SK-N-SH (cell line): Measurements from ENCODE around the gene P2RY12. TPM values are rescaled to one million over a fixed set of nuclear protein-coding genes. Genes with fewer than 3 reads are reported as not detected.

Source experiments
- CTCF ChIA-PET: fragments of 300-600, 350-600 bp; formaldehyde crosslinking; extraction: SDS; loops from one replicate; lab custom pipeline; 2021; lab: Yijun Ruan, JAX
- POLR2A ChIA-PET: fragments of 350-600 bp; sonication (Branson Sonifier 250); formaldehyde crosslinking; extraction: SDS; loops from one replicate; lab custom pipeline; 2020; ENCODE audit warnings: antibody characterized with exemption, inconsistent platforms; lab: Yijun Ruan, JAX
- DNase-seq: peaks from one replicate; pipeline ENCODE4 v3.0.0; 2012
- H2AFZ ChIP-seq: fragments of 200-600 bp; sonication (generic); 2 replicates; pipeline ENCODE4 v1.8.1; 2016; ENCODE audit warnings: antibody characterized with exemption, mild to moderate bottlenecking, low read depth
- H3F3A ChIP-seq: fragments of 200-600 bp; sonication (generic); replicated peaks from 2 replicates; pipeline ENCODE3; 2016; ENCODE audit warnings: antibody characterized with exemption, mild to moderate bottlenecking; ENCODE audit not compliant: insufficient read depth
- H3K27ac ChIP-seq, 2 experiments: fragments of 200-500 bp in 1 of 2; fragments of 200-600 bp in 1 of 2; sonication (Bioruptor generic) in 1 of 2; sonication (generic), shearing (Covaris generic) in 1 of 2; 2 replicates each; pipeline versions ENCODE4 v1.5.1 to v1.6.1; 2014 to 2016; ENCODE audit warnings: low read depth in 2 of 2, inconsistent platforms in 1 of 2, low read length in 1 of 2, mild to moderate bottlenecking in 1 of 2, mixed read lengths in 1 of 2
- H3K27me3 ChIP-seq: fragments of 200-600 bp; sonication (generic), shearing (Covaris generic); 2 replicates; pipeline ENCODE4 v1.6.1; 2016; ENCODE audit warnings: mixed run types; ENCODE audit not compliant: insufficient read depth
- H3K36me3 ChIP-seq, 2 experiments: fragments of 200-500 bp in 1 of 2; fragments of 200-600 bp in 1 of 2; sonication (Bioruptor generic) in 1 of 2; sonication (generic) in 1 of 2; replicated peaks in 1 of 2; 2 replicates each; pipeline versions ENCODE3 to v1.5.1; 2014 to 2016; ENCODE audit warnings: low read length in 1 of 2, mild to moderate bottlenecking in 1 of 2; ENCODE audit not compliant: insufficient read depth in 2 of 2, control insufficient read depth in 1 of 2
- H3K4me1 ChIP-seq, 2 experiments: fragments of 200-500 bp in 1 of 2; fragments of 200-600 bp in 1 of 2; sonication (Bioruptor generic) in 1 of 2; sonication (generic), shearing (Covaris generic) in 1 of 2; 2 replicates each; pipeline versions ENCODE4 v1.5.1 to v1.6.1; 2014 to 2016; ENCODE audit warnings: low read depth in 1 of 2, low read length in 1 of 2, mixed run types in 1 of 2; ENCODE audit not compliant: insufficient read depth in 2 of 2, control insufficient read depth in 1 of 2
- H3K4me2 ChIP-seq: fragments of 200-600 bp; sonication (generic), shearing (Covaris generic); 2 replicates; pipeline ENCODE4 v1.6.1; 2017; ENCODE audit warnings: mixed run types
- H3K4me3 ChIP-seq, 2 experiments: fragments of 200-500 bp in 1 of 2; fragments of 200-600 bp in 1 of 2; sonication (Bioruptor generic) in 1 of 2; sonication (generic), shearing (Covaris generic) in 1 of 2; 2 replicates each; pipeline versions ENCODE4 v1.5.1 to v1.8.1; 2014 to 2016; ENCODE audit warnings: low read depth in 2 of 2, inconsistent platforms in 1 of 2, low read length in 1 of 2, mild to moderate bottlenecking in 1 of 2, mixed read lengths in 1 of 2, moderate library complexity in 1 of 2
- H3K79me2 ChIP-seq: fragments of 200-600 bp; sonication (generic); 2 replicates; pipeline ENCODE4 v1.8.1; 2017; ENCODE audit warnings: mild to moderate bottlenecking; ENCODE audit not compliant: insufficient read depth
- H3K9ac ChIP-seq: fragments of 200-600 bp; sonication (generic); 2 replicates; pipeline ENCODE4 v1.6.1; 2017; ENCODE audit warnings: mixed run types
- H3K9me2 ChIP-seq: fragments of 200-600 bp; sonication (generic); 2 replicates; pipeline ENCODE4 v1.6.1; 2017; ENCODE audit warnings: mixed run types
- H3K9me3 ChIP-seq: fragments of 200-600 bp; sonication (generic); 2 replicates; pipeline ENCODE4 v1.6.1; 2017; ENCODE audit warnings: mixed run types, mild to moderate bottlenecking, moderate library complexity
- H4K20me1 ChIP-seq: fragments of 200-600 bp; sonication (generic); 2 replicates; pipeline ENCODE4 v1.6.1; 2017; ENCODE audit warnings: mild to moderate bottlenecking, mixed run types; ENCODE audit not compliant: insufficient read depth
- CTCF ChIP-seq: fragments of 200-600 bp; sonication (generic); IDR thresholded peaks from 2 replicates; pipeline ENCODE4 v1.6.1; 2017; ENCODE audit warnings: antibody characterized with exemption, mild to moderate bottlenecking, moderate library complexity
- ELF1 ChIP-seq: IDR thresholded peaks from 2 replicates; pipeline ENCODE4 v1.4.0; 2012
- EP300 ChIP-seq, 2 experiments: IDR thresholded peaks; 2 replicates each; pipeline versions ENCODE4 v1.4.0 to v1.6.1; 2012; ENCODE audit warnings: borderline replicate concordance in 1 of 2, low read depth in 1 of 2, low read length in 1 of 2
- EZH2phosphoT487 ChIP-seq: fragments of 200-600 bp; sonication (generic); IDR thresholded peaks from 2 replicates; pipeline ENCODE4 v1.6.1; 2017; ENCODE audit warnings: low read depth, mixed run types, mild to moderate bottlenecking, antibody characterized with exemption, moderate library complexity, borderline replicate concordance
- FOSL2 ChIP-seq: IDR thresholded peaks from 2 replicates; pipeline ENCODE4 v1.4.0; 2012; ENCODE audit warnings: low read depth, mild to moderate bottlenecking, moderate library complexity, borderline replicate concordance
- FOXJ3 ChIP-seq: sonication (generic); formaldehyde crosslinking; IDR thresholded peaks from 2 replicates; pipeline ENCODE4 v1.5.1; 2020; ENCODE audit warnings: mild to moderate bottlenecking, missing genetic modification reagents
- GABPA ChIP-seq: IDR thresholded peaks from 2 replicates; pipeline ENCODE4 v1.4.0; 2012; ENCODE audit warnings: low read depth, mild to moderate bottlenecking
- GATA2 ChIP-seq: sonication (generic); formaldehyde crosslinking; IDR thresholded peaks from 2 replicates; pipeline ENCODE4 v1.5.0; 2020; ENCODE audit warnings: mild to moderate bottlenecking, missing genetic modification reagents
- JUND ChIP-seq: IDR thresholded peaks from 2 replicates; pipeline ENCODE4 v1.4.0; 2012
- MAX ChIP-seq: IDR thresholded peaks from 2 replicates; pipeline ENCODE4 v1.4.0; 2012; ENCODE audit warnings: low read depth
- MEF2A ChIP-seq: IDR thresholded peaks from 2 replicates; pipeline ENCODE4 v1.4.0; 2012; ENCODE audit warnings: low read depth, borderline replicate concordance
- MXI1 ChIP-seq: IDR thresholded peaks from 2 replicates; pipeline ENCODE4 v1.6.1; 2012; ENCODE audit warnings: mild to moderate bottlenecking, low read depth, low read length, improper control_type of control experiment
- NFIC ChIP-seq: IDR thresholded peaks from 2 replicates; pipeline ENCODE4 v1.4.0; 2012; ENCODE audit warnings: borderline replicate concordance
- NRF1 ChIP-seq: IDR thresholded peaks from 2 replicates; pipeline ENCODE4 v1.6.1; 2012; ENCODE audit warnings: low read depth, mild to moderate bottlenecking, low read length
- PBX3 ChIP-seq: IDR thresholded peaks from 2 replicates; pipeline ENCODE4; 2012
- POLR2AphosphoS5 ChIP-seq: IDR thresholded peaks from 2 replicates; pipeline ENCODE4 v1.6.1; 2012; ENCODE audit warnings: low read depth, low read length
- RAD21 ChIP-seq: IDR thresholded peaks from 2 replicates; pipeline ENCODE4 v1.6.1; 2012; ENCODE audit warnings: mild to moderate bottlenecking, low read length
- RCOR1 ChIP-seq: fragments of 150-350 bp; IDR thresholded peaks from 2 replicates; pipeline ENCODE4 v1.6.1; 2017; ENCODE audit warnings: antibody characterized with exemption, low read length
- TCF12 ChIP-seq: IDR thresholded peaks from 2 replicates; pipeline ENCODE4 v1.4.0; 2012
- TEAD4 ChIP-seq: IDR thresholded peaks from 2 replicates; pipeline ENCODE4 v1.4.0; 2012; ENCODE audit warnings: mild to moderate bottlenecking, borderline replicate concordance; ENCODE audit not compliant: insufficient read depth
- USF1 ChIP-seq: IDR thresholded peaks from 2 replicates; pipeline ENCODE4 v1.4.0; 2012; ENCODE audit warnings: low read depth, borderline replicate concordance
- USF2 ChIP-seq: fragments of 150-350 bp; IDR thresholded peaks from 2 replicates; pipeline ENCODE4 v1.6.1; 2017; ENCODE audit warnings: antibody characterized with exemption, low read length, low read depth, borderline replicate concordance
- WGBS: methylation state at CpG from one replicate; pipeline ENCODE4 v1.1.6; 2017; ENCODE audit warnings: low lambda C conversion rate; 5-methylcytosine and 5-hydroxymethylcytosine counted together
- polyA plus RNA-seq, 3 experiments: library from polyadenylated mRNA; depleted of rRNA; stranded (reverse); fragments of >200 nt; gene quantifications; 2 replicates each; pipeline ENCODE4 v1.2.3, GENCODE V29; 2012

P2RY12 gene
- polyA plus RNA-seq, 1 of the 3 experiments (the other 2 are of a cell fraction), result not detected

- no peaks in the 10 kb centered on the region; the same call in 1 of the 2 replicates for H3K27me3 ChIP-seq
- DNase-seq, result no peak
- POLR2A ChIA-PET, result no interaction called here
- WGBS, result 48% methylated on average over 2 of the region's 2 CpGs
- no peak overlapping the region for H3K9ac ChIP-seq
- H3F3A ChIP-seq, result no peaks in the 10 kb centered on the region
- no peak overlapping the region; the same call in 1 of the 2 replicates for H3K4me2 ChIP-seq
- peak overlapping the region; percentile 48 to 57; a peak in 3 of 4 replicates for H3K27ac ChIP-seq
- peaks cover 0 to 27% of the 10 kb centered on the region in 2 experiments; a peak in 3 of 4 replicates for H3K4me1 ChIP-seq
- TF ChIP-seq GABPA (no peak), NFIC (no peak), USF2 (no peak), PBX3 (no peak), FOXJ3 (CRISPR knock-in tag) (no peak), GATA2 (CRISPR knock-in tag) (no peak)
- H3K36me3 ChIP-seq, result no peaks in the 10 kb centered on the region
- H3K4me3 ChIP-seq, result no peak overlapping the region; a peak in 1 of 4 replicates
- H4K20me1 ChIP-seq, result no peaks in the 10 kb centered on the region
- H2AFZ ChIP-seq, result no peak overlapping the region
- H3K9me2 ChIP-seq, result no peaks in the 10 kb centered on the region
- CTCF ChIA-PET, result no interaction called here
- no peaks in the 10 kb centered on the region for H3K79me2 ChIP-seq
- H3K9me3 ChIP-seq, result no peaks in the 10 kb centered on the region; the same call in 1 of the 2 replicates
Measured at GRCh38 chr3:151320131-151320530, 64.4 kb downstream of the P2RY12 start.

- CTCF ChIA-PET, result no interaction called here
- peak; percentile 83 for TF ChIP-seq PBX3
- TF ChIP-seq POLR2AphosphoS5, result no peak
- TF ChIP-seq RCOR1, result no peak
- no peak for TF ChIP-seq NRF1
- TF ChIP-seq RAD21, result no peak
- TF ChIP-seq MXI1, result no peak
- TF ChIP-seq FOSL2, result peak; percentile 68; the same call in 1 of the 2 replicates
- TF ChIP-seq NFIC, result no peak
- TF ChIP-seq TCF12, result peak; percentile 66
- no peak for TF ChIP-seq MAX
- no peak for TF ChIP-seq EZH2phosphoT487
- TF ChIP-seq CTCF, result no peak
- TF ChIP-seq GABPA, result no peak
- peak; percentile 16; the same call in 1 of the 2 replicates for TF ChIP-seq TEAD4
- TF ChIP-seq ELF1, result no peak
- TF ChIP-seq JUND, result peak; percentile 74
- no peak for TF ChIP-seq MEF2A
- TF ChIP-seq EP300 (IDR thresholded peaks at IDR 0.05; ENCODE audit: borderline replicate concordance in 1 of 2, low read depth in 1 of 2, low read length in 1 of 2), result peak in 1 of 2 experiments; percentile 64; a peak in 1 of 4 replicates
- TF ChIP-seq FOXJ3 (CRISPR knock-in tag), result no peak
- TF ChIP-seq USF1, result no peak
- TF ChIP-seq, all 33 proteins: peak for 6
- H4K20me1 ChIP-seq, result no peaks in the 10 kb centered on the region
- H3F3A ChIP-seq, result no peaks in the 10 kb centered on the region
- H3K36me3 ChIP-seq, result no peaks in the 10 kb centered on the region
- H2AFZ ChIP-seq, result no peak overlapping the region
- no peak for DNase-seq
- H3K27me3 ChIP-seq, result no peaks in the 10 kb centered on the region; the same call in 1 of the 2 replicates
- H3K9me2 ChIP-seq, result no peaks in the 10 kb centered on the region
- no peak overlapping the region; the same call in 1 of the 2 replicates for H3K4me2 ChIP-seq
- H3K4me1 ChIP-seq, result peaks cover 0 to 27% of the 10 kb centered on the region in 2 experiments; a peak in 3 of 4 replicates
- no peaks in the 10 kb centered on the region; the same call in 1 of the 2 replicates for H3K9me3 ChIP-seq
- H3K4me3 ChIP-seq, result no peak overlapping the region; a peak in 1 of 4 replicates
- 48% methylated on average over 4 of the region's 4 CpGs for WGBS
- H3K27ac ChIP-seq, result peak overlapping the region; percentile 48 to 57; a peak in 3 of 4 replicates
- POLR2A ChIA-PET, result no interaction called here
- H3K9ac ChIP-seq, result no peak overlapping the region
- H3K79me2 ChIP-seq, result no peaks in the 10 kb centered on the region
Measured at GRCh38 chr3:151319628-151320027, 64.9 kb downstream of the P2RY12 start.
